ENCODE measurements around the gene ABCA8. TPM values are rescaled to one million over a fixed set of nuclear protein-coding genes. Genes with fewer than 3 reads are reported as not detected.

The ABCA8 gene
- total RNA-seq, 1 donor: 36.2 TPM

- no peak for TF ChIP-seq CTCF (IDR thresholded peaks at IDR 0.05; ENCODE audit: extremely low read depth, low read depth, low read length)
- H3K4me1 ChIP-seq (ENCODE audit: insufficient read depth, low read length): no peaks in the 10 kb centered on the region
- DNase-seq (ENCODE audit: insufficient read length, low spot score, missing footprints): no peak
- no peak overlapping the region for H3K4me3 ChIP-seq (ENCODE audit: insufficient read depth, low read length)
- no peaks in the 10 kb centered on the region for H3K79me2 ChIP-seq (ENCODE audit: insufficient read depth, low read length)
- no peaks in the 10 kb centered on the region for H3K36me3 ChIP-seq (ENCODE audit: insufficient read depth, low read length)
- H4K20me1 ChIP-seq (ENCODE audit: insufficient read depth, low read length): no peaks in the 10 kb centered on the region
- H3K4me2 ChIP-seq (ENCODE audit: insufficient read depth, low read length): no peak overlapping the region
- peak overlapping the region; percentile 2 for H2AFZ ChIP-seq (ENCODE audit: low read length)
- no peaks in the 10 kb centered on the region for H3K27me3 ChIP-seq (ENCODE audit: insufficient read depth, low read length)
- H3K27ac ChIP-seq (ENCODE audit: low read depth, low read length): no peak overlapping the region
- no peaks in the 10 kb centered on the region for H3K9me3 ChIP-seq (ENCODE audit: low read depth, low read length)
Observed at GRCh38 chr17:68941761-68942160, 13.4 kb downstream of the ABCA8 start.

- H3K4me2 ChIP-seq (ENCODE audit: insufficient read depth, low read length): no peak overlapping the region
- no peak overlapping the region for H2AFZ ChIP-seq (ENCODE audit: low read length)
- no peaks in the 10 kb centered on the region for H3K36me3 ChIP-seq (ENCODE audit: insufficient read depth, low read length)
- no peak for DNase-seq (ENCODE audit: insufficient read length, low spot score, missing footprints)
- no peaks in the 10 kb centered on the region for H3K79me2 ChIP-seq (ENCODE audit: insufficient read depth, low read length)
- no peaks in the 10 kb centered on the region for H3K27me3 ChIP-seq (ENCODE audit: insufficient read depth, low read length)
- H3K4me1 ChIP-seq (ENCODE audit: insufficient read depth, low read length): no peaks in the 10 kb centered on the region
- no peaks in the 10 kb centered on the region for H4K20me1 ChIP-seq (ENCODE audit: insufficient read depth, low read length)
- H3K4me3 ChIP-seq (ENCODE audit: insufficient read depth, low read length): no peak overlapping the region
- no peak overlapping the region for H3K27ac ChIP-seq (ENCODE audit: low read depth, low read length)
- TF ChIP-seq CTCF (IDR thresholded peaks at IDR 0.05; ENCODE audit: extremely low read depth, low read depth, low read length): no peak
- H3K9me3 ChIP-seq (ENCODE audit: low read depth, low read length): no peaks in the 10 kb centered on the region
Observed at GRCh38 chr17:68939195-68939594, 16.0 kb downstream of the ABCA8 start.

- no peak for TF ChIP-seq CTCF (IDR thresholded peaks at IDR 0.05; ENCODE audit: extremely low read depth, low read depth, low read length)
- H3K4me1 ChIP-seq (ENCODE audit: insufficient read depth, low read length): no peaks in the 10 kb centered on the region
- DNase-seq (ENCODE audit: insufficient read length, low spot score, missing footprints): no peak
- no peaks in the 10 kb centered on the region for H4K20me1 ChIP-seq (ENCODE audit: insufficient read depth, low read length)
- no peaks in the 10 kb centered on the region for H3K36me3 ChIP-seq (ENCODE audit: insufficient read depth, low read length)
- no peaks in the 10 kb centered on the region for H3K27me3 ChIP-seq (ENCODE audit: insufficient read depth, low read length)
- H3K27ac ChIP-seq (ENCODE audit: low read depth, low read length): no peak overlapping the region
- H3K4me2 ChIP-seq (ENCODE audit: insufficient read depth, low read length): no peak overlapping the region
- no peak overlapping the region for H3K4me3 ChIP-seq (ENCODE audit: insufficient read depth, low read length)
- no peaks in the 10 kb centered on the region for H3K79me2 ChIP-seq (ENCODE audit: insufficient read depth, low read length)
- H3K9me3 ChIP-seq (ENCODE audit: low read depth, low read length): no peaks in the 10 kb centered on the region
- H2AFZ ChIP-seq (ENCODE audit: low read length): no peak overlapping the region
Observed at GRCh38 chr17:68937890-68938514, 17.2 kb downstream of the ABCA8 start.

GRCh38 chr17:68927516-68927915 lies 27.7 kb downstream of the ABCA8 start:
- no peaks in the 10 kb centered on the region for H3K27me3 ChIP-seq (ENCODE audit: insufficient read depth, low read length)
- DNase-seq (ENCODE audit: insufficient read length, low spot score, missing footprints): no peak
- H2AFZ ChIP-seq (ENCODE audit: low read length): no peak overlapping the region
- H3K36me3 ChIP-seq (ENCODE audit: insufficient read depth, low read length): no peaks in the 10 kb centered on the region
- H3K4me1 ChIP-seq (ENCODE audit: insufficient read depth, low read length): no peaks in the 10 kb centered on the region
- no peak for TF ChIP-seq CTCF (IDR thresholded peaks at IDR 0.05; ENCODE audit: extremely low read depth, low read depth, low read length)
- no peak overlapping the region for H3K4me3 ChIP-seq (ENCODE audit: insufficient read depth, low read length)
- no peaks in the 10 kb centered on the region for H3K9me3 ChIP-seq (ENCODE audit: low read depth, low read length)
- H3K79me2 ChIP-seq (ENCODE audit: insufficient read depth, low read length): no peaks in the 10 kb centered on the region
- no peak overlapping the region for H3K4me2 ChIP-seq (ENCODE audit: insufficient read depth, low read length)
- no peaks in the 10 kb centered on the region for H4K20me1 ChIP-seq (ENCODE audit: insufficient read depth, low read length)
- H3K27ac ChIP-seq (ENCODE audit: low read depth, low read length): no peak overlapping the region
